Activated naive CD4-positive, alpha-beta T cell treated with anti-CD3 and anti-CD28 coated beads, Interleukin-2, amount 10 ng/mL, durations not matched to agents 7 days and 5 days (primary cell): ENCODE data around the gene PIP5K1B.

ENCODE experiments used
- CTCF ChIA-PET: fragments of 350-600 bp; sonication (Branson Sonifier 250); formaldehyde crosslinking; loops from one replicate; lab custom pipeline; 2021; ENCODE audit warnings: antibody characterized with exemption; lab: Charles Lee
- DNase-seq: peaks from one replicate; pipeline ENCODE4 v3.0.0-alpha.2; 2020
- H3K27ac Mint-ChIP-seq: one replicate; pipeline ENCODE4 v1.8.0; 2021; ENCODE audit warnings: mild to moderate bottlenecking, moderate library complexity, mixed read lengths
- H3K27me3 Mint-ChIP-seq: one replicate; pipeline ENCODE4 v1.8.0; 2021; ENCODE audit warnings: mild to moderate bottlenecking, mixed read lengths
- H3K36me3 Mint-ChIP-seq: one replicate; pipeline ENCODE4 v1.8.0; 2021; ENCODE audit warnings: mixed read lengths
- H3K4me1 Mint-ChIP-seq: one replicate; pipeline ENCODE4 v1.8.0; 2021; ENCODE audit warnings: mixed read lengths
- H3K4me3 Mint-ChIP-seq: one replicate; pipeline ENCODE4 v1.8.0; 2021; ENCODE audit warnings: mild to moderate bottlenecking, moderate library complexity, mixed read lengths
- H3K9me3 Mint-ChIP-seq: one replicate; pipeline ENCODE4 v1.8.0; 2021; ENCODE audit warnings: mixed read lengths

PIP5K1B gene, protein sequence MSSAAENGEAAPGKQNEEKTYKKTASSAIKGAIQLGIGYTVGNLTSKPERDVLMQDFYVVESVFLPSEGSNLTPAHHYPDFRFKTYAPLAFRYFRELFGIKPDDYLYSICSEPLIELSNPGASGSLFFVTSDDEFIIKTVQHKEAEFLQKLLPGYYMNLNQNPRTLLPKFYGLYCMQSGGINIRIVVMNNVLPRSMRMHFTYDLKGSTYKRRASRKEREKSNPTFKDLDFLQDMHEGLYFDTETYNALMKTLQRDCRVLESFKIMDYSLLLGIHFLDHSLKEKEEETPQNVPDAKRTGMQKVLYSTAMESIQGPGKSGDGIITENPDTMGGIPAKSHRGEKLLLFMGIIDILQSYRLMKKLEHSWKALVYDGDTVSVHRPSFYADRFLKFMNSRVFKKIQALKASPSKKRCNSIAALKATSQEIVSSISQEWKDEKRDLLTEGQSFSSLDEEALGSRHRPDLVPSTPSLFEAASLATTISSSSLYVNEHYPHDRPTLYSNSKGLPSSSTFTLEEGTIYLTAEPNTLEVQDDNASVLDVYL

GRCh38 chr9:68704814-68705530 lies at the start of gene PIP5K1B:
Gene PIP5K1B, plus strand, starts transcription at chr9:68705240. Its CDS starts 117,375 bp downstream, at chr9:68822615.
- CTCF ChIA-PET = interaction anchor here (1.0 to 1.4 kb wide), 3 partner anchors 245 to 330 kb away, joined by 3 to 4 read pairs (median 4); partner anchors contain the start of gene FXN
- peak within 1 kb of the TSS; percentile 83 for H3K4me3 Mint-ChIP-seq
- H3K9me3 Mint-ChIP-seq = no peaks in the 10 kb centered on the region
- peaks cover 83% of the 10 kb centered on the region for H3K27me3 Mint-ChIP-seq
- no peaks in the 10 kb centered on the region for H3K36me3 Mint-ChIP-seq
- DNase-seq = peak; percentile 67
- peak within 1 kb of the TSS; percentile 47 for H3K27ac Mint-ChIP-seq
- peaks cover 20% of the 10 kb centered on the region for H3K4me1 Mint-ChIP-seq

DNA sequence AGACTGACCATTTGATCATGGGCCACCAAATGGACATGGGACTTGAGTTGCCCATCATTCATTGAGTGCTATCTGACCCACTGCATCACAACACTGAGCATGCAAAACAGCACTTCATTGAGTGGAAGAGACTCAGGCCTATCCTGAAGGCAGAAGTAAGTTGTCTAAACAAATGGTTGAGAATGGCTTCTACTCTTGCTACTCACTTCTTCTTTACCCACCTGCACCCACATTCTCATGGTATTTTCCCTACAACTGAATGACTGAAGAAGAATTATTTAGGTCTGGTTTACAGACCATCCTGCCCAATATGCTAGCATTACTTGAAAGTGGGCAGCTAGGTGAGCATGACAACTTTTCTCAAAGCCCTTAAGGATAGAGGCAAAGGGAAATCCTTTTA lies 41.0 kb upstream of the PIP5K1B start:
- Mint-ChIP-seq H3K36me3 (no peaks in the 10 kb centered on the region), H3K4me1 (no peaks in the 10 kb centered on the region), H3K4me3 (no peak overlapping the region), H3K27me3 (peaks cover 3% of the 10 kb centered on the region), H3K27ac (no peak overlapping the region), H3K9me3 (no peaks in the 10 kb centered on the region)
- CTCF ChIA-PET = no interaction called here
- no peak for DNase-seq

- H3K4me1 Mint-ChIP-seq = no peaks in the 10 kb centered on the region
- no peak overlapping the region for H3K27ac Mint-ChIP-seq
- CTCF ChIA-PET = no interaction called here
- no peaks in the 10 kb centered on the region for H3K9me3 Mint-ChIP-seq
- H3K36me3 Mint-ChIP-seq = no peaks in the 10 kb centered on the region
- H3K4me3 Mint-ChIP-seq = no peak overlapping the region
- H3K27me3 Mint-ChIP-seq = peaks cover 7% of the 10 kb centered on the region
- DNase-seq = no peak
These were observed 36.9 kb upstream of the PIP5K1B start for GRCh38 chr9:68668127-68668526.

GRCh38 chr9:68669218-68669617 lies 35.8 kb upstream of the PIP5K1B start:
- Mint-ChIP-seq H3K27me3 (peaks cover 11% of the 10 kb centered on the region), H3K27ac (no peak overlapping the region), H3K36me3 (no peaks in the 10 kb centered on the region), H3K9me3 (no peaks in the 10 kb centered on the region), H3K4me1 (no peaks in the 10 kb centered on the region), H3K4me3 (no peak overlapping the region)
- no peak for DNase-seq
- CTCF ChIA-PET = interaction anchor here (1.2 kb wide), 1 partner anchor 17 kb away, joined by 4 read pairs; no protein-coding TSS in a partner anchor

GRCh38 chr9:68672215-68672614 lies 32.8 kb upstream of the PIP5K1B start:
- Mint-ChIP-seq H3K36me3 (no peaks in the 10 kb centered on the region), H3K4me1 (no peaks in the 10 kb centered on the region), H3K9me3 (no peaks in the 10 kb centered on the region), H3K27ac (no peak overlapping the region), H3K4me3 (no peak overlapping the region), H3K27me3 (peaks cover 18% of the 10 kb centered on the region)
- CTCF ChIA-PET = no interaction called here
- no peak for DNase-seq

DNA sequence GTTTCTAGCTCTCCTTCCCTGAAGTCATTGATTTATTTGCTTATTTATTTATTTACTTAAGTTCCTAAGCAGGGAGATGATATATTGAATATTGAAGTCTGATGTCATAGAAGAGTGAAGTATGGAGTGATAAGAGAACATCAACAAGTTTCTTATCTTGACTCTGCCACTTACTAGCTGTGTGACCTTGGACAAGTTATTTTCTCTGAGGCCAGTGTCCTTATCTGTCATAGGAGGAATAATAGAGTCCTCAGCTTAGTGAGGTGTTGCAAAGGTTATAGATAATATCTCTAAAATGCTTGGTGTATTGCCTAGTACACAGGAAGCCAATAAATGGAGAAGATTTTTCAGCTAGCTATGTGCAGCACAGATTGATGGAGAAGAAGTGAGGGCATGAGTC lies 32.4 kb upstream of the PIP5K1B start:
- CTCF ChIA-PET = no interaction called here
- Mint-ChIP-seq H3K4me1 (no peaks in the 10 kb centered on the region), H3K4me3 (no peak overlapping the region), H3K27ac (no peak overlapping the region), H3K36me3 (no peaks in the 10 kb centered on the region), H3K9me3 (no peaks in the 10 kb centered on the region), H3K27me3 (peaks cover 22% of the 10 kb centered on the region)
- no peak for DNase-seq

DNA sequence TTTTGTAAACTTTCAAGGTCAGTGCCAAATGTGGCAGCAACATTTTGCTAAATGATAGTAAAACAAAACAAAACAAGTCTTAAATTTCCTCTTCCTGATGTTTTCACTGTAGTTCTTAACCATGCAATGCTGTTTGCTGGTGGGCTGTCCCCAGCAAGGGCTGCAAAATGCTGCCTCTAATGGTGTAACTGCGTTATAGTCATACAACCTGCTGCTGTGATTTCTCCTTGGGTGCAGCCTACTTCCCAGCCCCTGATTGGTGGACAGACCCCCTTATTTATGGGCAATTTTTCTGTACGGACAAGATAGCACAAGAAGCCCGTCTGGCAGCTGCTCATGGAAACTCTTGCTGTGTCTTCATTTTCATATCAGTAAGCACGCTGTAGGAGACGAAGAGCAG lies 26.6 kb upstream of the PIP5K1B start:
- peaks cover 17% of the 10 kb centered on the region for H3K27me3 Mint-ChIP-seq
- CTCF ChIA-PET = no interaction called here
- DNase-seq = no peak
- no peaks in the 10 kb centered on the region for H3K36me3 Mint-ChIP-seq
- H3K4me1 Mint-ChIP-seq = no peaks in the 10 kb centered on the region
- H3K27ac Mint-ChIP-seq = no peak overlapping the region
- no peaks in the 10 kb centered on the region for H3K9me3 Mint-ChIP-seq
- no peak overlapping the region for H3K4me3 Mint-ChIP-seq

DNA sequence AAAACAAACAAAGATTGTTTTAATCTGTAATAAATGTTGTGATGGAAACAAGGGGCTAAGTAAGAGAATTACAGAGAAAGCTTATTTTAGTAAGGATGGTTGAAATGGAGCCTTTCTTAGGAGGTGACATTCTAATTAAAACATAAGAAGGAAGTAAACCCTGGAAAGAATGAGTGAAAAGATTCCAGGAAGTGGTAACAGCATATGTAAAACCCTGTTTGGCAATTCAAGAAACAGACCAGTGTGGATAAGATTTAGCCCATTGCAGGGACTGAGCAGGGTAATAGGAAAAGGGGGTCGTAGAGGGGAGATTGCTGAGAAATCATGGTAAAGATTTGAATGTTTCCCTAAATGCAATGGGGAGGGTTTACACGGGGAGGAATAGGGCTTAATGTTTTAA lies 21.6 kb upstream of the PIP5K1B start:
- CTCF ChIA-PET = no interaction called here
- DNase-seq = no peak
- Mint-ChIP-seq H3K9me3 (no peaks in the 10 kb centered on the region), H3K4me1 (no peaks in the 10 kb centered on the region), H3K36me3 (no peaks in the 10 kb centered on the region), H3K4me3 (no peak overlapping the region), H3K27ac (no peak overlapping the region), H3K27me3 (peaks cover 20% of the 10 kb centered on the region)

DNA sequence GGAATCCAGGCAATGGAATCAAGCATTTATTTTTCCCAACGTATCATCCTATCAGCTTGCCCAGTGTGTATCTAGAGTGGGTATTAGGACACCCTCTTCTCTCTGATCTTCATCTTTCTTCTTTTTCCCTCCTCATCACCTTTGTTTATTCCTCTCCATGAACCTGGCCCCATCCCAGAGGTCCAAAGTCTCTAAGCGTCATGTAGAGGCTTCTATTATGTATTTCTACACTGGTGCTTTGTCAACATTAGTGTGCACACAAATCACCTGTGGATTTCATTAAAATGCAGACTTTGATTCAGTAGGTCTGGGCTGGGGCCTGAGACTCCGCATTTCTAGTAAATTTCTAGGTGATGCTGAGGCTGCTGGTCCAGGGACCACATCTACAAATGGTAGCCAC lies 19.8 kb upstream of the PIP5K1B start:
- H3K27ac Mint-ChIP-seq = no peak overlapping the region
- DNase-seq = no peak
- no peaks in the 10 kb centered on the region for H3K9me3 Mint-ChIP-seq
- H3K36me3 Mint-ChIP-seq = no peaks in the 10 kb centered on the region
- CTCF ChIA-PET = interaction anchor here (0.7 to 1.0 kb wide), 4 partner anchors 16 to 342 kb away, joined by 3 to 4 read pairs (median 4); no protein-coding TSS in a partner anchor
- peaks cover 28% of the 10 kb centered on the region for H3K27me3 Mint-ChIP-seq
- no peaks in the 10 kb centered on the region for H3K4me1 Mint-ChIP-seq
- no peak overlapping the region for H3K4me3 Mint-ChIP-seq

- Mint-ChIP-seq H3K9me3 (no peaks in the 10 kb centered on the region), H3K4me1 (no peaks in the 10 kb centered on the region), H3K4me3 (no peak overlapping the region), H3K27me3 (peaks cover 28% of the 10 kb centered on the region), H3K36me3 (no peaks in the 10 kb centered on the region), H3K27ac (no peak overlapping the region)
- DNase-seq = peak; percentile 40
- CTCF ChIA-PET = interaction anchor here (0.9 to 1.6 kb wide), 5 partner anchors 16 to 314 kb away, joined by 3 to 9 read pairs (median 4); no protein-coding TSS in a partner anchor
These were observed 19.3 kb upstream of the PIP5K1B start for GRCh38 chr9:68685770-68686169.

DNA sequence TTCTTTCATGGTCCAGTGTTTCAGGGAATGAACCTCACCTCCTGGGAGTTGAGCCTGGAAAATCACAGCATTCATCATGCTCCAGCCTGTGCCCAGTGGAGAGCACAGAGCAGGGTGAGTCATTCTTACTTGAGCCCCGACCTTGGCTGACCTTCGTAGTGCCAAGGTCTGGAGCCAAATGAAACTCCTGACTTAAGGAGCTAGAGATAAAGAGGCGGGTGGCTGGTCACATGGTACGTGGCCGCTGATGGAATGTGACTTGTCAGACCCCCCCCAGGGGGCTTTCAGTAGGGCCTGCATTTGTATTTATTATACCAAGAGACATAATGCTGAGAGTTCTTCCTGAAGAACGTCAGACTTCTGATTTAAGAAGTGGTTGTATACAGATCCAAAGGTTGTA lies 15.0 kb upstream of the PIP5K1B start:
- no peak for DNase-seq
- no peaks in the 10 kb centered on the region for H3K9me3 Mint-ChIP-seq
- no peak overlapping the region for H3K4me3 Mint-ChIP-seq
- no peaks in the 10 kb centered on the region for H3K4me1 Mint-ChIP-seq
- H3K36me3 Mint-ChIP-seq = no peaks in the 10 kb centered on the region
- peaks cover 33% of the 10 kb centered on the region for H3K27me3 Mint-ChIP-seq
- CTCF ChIA-PET = no interaction called here
- H3K27ac Mint-ChIP-seq = no peak overlapping the region

GRCh38 chr9:68692519-68692918 lies 12.5 kb upstream of the PIP5K1B start:
- Mint-ChIP-seq H3K27me3 (peaks cover 25% of the 10 kb centered on the region), H3K4me3 (no peak overlapping the region), H3K4me1 (no peaks in the 10 kb centered on the region), H3K9me3 (no peaks in the 10 kb centered on the region), H3K27ac (no peak overlapping the region), H3K36me3 (no peaks in the 10 kb centered on the region)
- no peak for DNase-seq
- CTCF ChIA-PET = no interaction called here

- Mint-ChIP-seq H3K27ac (no peak overlapping the region), H3K4me3 (no peak overlapping the region), H3K9me3 (no peaks in the 10 kb centered on the region), H3K4me1 (no peaks in the 10 kb centered on the region), H3K36me3 (no peaks in the 10 kb centered on the region), H3K27me3 (peaks cover 31% of the 10 kb centered on the region)
- CTCF ChIA-PET = no interaction called here
- no peak for DNase-seq
These were observed 10.9 kb upstream of the PIP5K1B start for GRCh38 chr9:68694125-68694524.

- CTCF ChIA-PET = no interaction called here
- peaks cover 53% of the 10 kb centered on the region for H3K27me3 Mint-ChIP-seq
- no peaks in the 10 kb centered on the region for H3K9me3 Mint-ChIP-seq
- no peak overlapping the region for H3K27ac Mint-ChIP-seq
- H3K36me3 Mint-ChIP-seq = no peaks in the 10 kb centered on the region
- H3K4me1 Mint-ChIP-seq = no peaks in the 10 kb centered on the region
- no peak for DNase-seq
- H3K4me3 Mint-ChIP-seq = no peak overlapping the region
These were observed 7.2 kb upstream of the PIP5K1B start for GRCh38 chr9:68697851-68698250.
